HG03558 (cell line): ENCODE results near the gene ELF1.
A peak's percentile ranks its signal among the peaks of the same experiment; 100 is the strongest.

Source experiments
- ATAC-seq: cut with Tn5 transposase; IDR thresholded peaks from one replicate; pipeline ENCODE4 v1.9.1; 2021; ENCODE audit warnings: moderate number of reproducible peaks; ENCODE audit not compliant: unreplicated experiment; ENCODE audit errors: extremely low read depth

Gene ELF1

DNA sequence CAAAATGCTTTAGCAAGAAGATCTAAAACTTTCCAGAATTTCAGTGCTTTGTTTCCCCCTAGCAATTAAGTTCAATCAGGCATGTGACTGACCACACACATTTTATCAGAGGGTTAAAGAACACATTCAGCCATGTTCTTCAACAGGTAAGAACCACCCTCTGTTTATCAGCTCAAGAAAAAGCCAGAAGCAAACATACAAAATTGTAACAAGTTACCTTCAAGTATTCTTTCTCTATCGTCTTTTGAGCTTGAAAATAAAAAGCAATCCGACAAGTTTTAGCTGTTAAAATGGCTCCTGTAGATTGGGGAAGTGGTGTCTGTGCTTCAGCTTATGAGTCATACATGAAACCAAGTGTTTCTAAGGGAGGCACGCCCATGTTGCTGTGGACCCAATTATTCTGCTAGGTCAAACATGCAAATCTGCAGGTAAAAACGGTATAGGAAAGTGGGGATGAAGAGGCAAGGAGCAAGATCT, at the start of gene ELF1:
ELF1 (minus strand) TSS at position 306 of the 477 bp plus-strand sequence. CDS start 37,262 bp downstream, outside the sequence.
- peak; percentile 83 for ATAC-seq

DNA sequence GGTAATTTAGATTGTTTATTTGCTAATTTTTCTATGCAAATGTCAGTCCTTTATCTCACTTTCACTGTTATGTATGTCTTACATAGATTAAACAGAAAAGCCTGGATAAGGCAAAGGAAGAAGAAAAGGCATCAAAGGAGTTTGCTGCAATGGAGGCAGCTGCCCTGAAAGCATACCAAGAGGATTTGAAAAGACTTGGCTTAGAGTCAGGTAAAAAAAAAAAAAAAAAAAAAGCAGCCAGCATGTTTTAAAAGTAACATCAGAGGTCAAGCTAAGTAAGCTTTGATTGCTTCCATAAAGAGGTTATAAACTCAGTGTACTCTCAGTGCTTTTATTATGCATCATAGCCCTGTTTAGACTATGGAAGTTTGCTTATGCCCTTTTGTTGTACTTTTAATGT, 46.0 kb upstream of the ELF1 start:
- no peak for ATAC-seq

DNA sequence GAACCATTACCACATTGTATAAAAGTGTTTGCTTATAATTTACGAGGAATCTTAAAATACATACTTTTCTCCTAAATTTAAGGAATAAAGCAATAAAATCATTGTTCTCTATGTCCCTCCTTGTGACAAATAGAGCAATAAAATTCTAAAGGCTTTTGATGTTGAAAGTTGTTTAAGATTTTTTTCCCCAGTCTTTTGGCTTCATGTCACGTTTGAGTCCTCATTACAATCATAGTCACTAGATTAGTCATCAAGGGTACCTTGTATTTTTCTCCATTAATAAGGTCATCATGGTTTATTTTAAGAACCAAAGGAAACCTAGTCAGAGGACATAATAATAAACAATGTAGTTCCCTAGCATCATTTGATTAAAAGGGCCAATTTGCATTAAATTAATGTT, 45.4 kb upstream of the ELF1 start:
- no peak for ATAC-seq

DNA sequence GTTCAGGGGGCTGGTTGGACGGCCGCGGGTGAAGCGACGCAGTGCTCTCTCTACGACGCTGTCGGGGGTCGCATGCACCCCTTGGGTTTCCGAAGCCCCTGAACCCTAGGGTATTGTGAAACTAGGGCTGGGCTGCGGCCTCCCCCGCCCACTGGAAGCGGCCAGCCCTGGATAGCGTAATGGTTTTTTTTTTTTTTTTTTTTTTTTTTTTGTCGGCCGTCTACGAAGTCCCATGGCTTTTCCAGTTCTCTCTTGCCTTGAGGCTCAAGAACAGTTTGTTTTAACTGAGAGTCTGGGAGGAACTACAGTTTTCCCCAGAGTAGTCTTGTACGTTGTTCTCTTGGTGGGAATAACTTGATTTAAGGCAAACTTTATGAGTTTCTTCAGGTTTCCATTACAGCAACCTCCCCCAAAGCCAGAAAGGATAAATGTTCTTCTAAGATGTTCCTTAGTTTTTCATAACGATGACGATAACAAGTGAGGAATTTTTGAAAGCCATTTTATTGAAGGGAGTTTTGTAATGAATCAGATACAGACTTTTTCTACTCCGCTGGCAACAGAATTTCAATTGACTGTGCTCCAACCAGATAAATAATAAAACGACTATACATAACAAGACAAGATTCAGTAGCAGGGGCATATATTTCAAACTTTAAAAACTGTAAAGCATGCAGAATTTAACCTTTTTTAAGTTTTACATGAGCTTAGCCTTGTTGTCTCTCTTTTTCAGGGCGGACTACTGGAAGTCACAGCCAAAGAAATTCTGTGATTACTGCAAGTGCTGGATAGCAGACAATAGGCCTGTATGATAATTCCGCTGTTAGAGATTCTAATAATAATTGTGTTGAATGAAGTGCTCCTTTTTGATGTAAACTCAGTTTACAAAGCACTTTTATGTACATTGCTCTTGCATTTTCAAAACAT, 43.1 kb upstream of the ELF1 start:
- ATAC-seq, result peak; percentile 23

DNA sequence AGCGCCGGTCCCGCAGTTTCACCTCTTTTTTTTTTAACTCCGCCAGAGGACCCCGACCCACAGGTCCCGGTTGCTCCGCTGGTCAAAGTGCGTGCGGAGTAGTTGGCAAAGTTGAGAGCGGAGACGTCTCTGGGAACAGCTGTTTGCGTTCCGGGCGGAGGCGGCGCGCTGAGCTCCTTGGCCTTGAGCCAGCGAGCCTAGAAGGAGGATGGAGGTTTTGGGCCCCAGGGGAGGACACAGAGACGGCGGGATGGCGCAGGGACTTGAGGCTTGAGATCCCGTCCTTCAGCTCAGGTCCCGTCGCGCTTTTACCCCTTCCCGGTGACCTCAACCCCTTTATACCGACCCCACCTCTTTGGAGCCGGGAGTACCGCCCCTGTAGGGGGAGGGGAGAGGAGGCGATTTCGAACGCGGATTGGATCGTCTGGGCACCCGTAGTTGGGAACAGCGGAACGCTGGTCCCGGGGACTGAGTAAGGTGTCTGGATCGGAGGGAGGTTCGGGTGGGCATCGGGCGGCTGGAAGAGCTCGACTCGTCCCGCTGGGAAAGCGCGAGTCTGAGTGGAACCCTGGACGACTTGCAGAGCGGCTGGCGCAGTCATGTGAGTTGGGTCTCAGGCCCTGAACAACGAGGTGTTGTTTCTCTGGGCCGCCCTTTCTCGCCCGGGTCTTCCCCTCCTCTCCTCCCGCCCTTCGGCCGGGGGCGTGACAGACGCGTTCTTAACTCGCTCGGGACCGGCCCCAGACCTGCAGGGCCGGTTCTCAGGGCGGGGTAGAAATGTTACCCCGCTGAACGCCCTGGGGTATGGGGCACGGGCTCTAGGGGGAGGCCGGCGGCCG, 42.2 kb upstream of the ELF1 start, which contains the start of gene WBP4:
WBP4 (plus strand) TSS at position 435 of the 839 bp plus-strand sequence; CDS start at position 600, 165 bp downstream.
- ATAC-seq, result peak; percentile 43

DNA sequence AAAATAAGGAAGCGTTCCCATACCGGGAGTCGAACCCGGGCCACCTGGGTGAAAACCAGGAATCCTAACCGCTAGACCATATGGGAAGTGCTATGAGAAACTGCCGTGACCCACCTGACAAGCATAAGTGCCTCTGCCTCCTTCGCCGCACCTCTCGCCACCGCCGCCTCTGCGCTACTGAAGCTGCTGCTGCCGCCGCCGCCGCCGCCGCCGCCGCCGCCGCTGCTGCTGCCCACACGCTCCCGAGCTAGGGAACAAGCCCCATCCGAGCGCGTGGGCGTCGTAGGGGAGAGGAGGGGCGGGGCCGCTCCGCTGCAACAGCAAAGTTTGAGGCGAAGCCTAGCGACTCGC, 41.6 kb upstream of the ELF1 start:
- ATAC-seq, result peak; percentile 7

DNA sequence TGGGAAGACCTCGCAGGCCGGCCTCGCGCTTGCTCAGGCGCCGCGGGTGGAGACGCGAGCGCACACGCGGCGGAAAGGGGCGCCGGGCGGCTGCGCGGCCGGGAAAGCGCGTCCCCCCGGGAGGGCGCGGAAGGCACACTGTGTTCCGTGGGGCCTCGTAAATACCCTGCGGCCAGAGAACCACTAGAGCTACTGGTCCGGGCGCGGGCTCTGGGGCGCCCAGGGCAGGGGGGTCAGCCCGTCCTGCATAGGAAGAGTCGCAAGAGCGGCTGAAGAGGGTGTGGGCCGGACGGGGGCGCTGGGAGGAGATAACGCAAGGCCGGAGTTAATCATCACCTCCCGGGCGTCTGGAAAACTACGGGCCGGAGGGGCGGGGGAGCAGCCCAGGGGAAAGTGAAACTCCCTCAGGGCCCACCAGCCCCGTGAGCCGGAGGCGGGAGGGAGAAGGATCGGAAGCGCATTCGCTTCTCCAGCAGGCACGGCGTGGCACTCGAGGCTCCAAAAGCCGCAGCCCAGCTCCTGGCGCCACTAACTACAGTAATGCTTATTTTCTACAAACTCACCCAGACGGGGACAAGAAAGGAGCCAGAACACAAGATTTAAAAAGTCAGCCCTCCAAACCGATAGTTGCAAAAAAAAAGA, 41.1 kb upstream of the ELF1 start:
- peak; percentile 14 for ATAC-seq

DNA sequence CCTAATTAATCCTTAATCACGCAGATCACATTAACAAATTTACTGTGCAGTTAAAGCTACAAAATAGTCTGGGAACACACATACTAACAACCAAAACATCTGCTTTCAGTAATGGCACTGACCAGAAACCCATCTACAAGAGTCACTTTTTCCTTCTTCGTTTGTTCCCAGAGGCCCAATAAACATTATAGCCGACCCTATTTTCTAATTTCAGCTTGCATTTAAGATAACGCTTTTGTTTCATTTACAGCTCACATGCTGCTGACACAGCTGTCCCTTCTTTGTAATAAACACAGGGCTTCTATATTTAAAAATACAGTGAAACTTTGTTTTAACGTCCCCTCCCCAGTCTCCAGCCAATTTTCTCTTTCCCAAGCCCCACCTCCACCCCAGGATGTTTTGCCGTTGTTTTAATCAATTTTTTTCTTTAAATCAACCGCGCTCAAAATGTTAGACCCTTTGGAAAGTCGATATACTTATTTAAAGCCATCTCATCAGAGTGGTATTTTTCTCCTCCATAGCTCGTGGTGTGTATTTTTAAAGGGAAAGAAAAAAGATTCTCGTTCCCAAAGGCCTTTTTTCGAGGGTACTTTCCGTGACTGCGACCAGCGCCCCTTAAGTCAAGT, 40.5 kb upstream of the ELF1 start:
- no peak for ATAC-seq

DNA sequence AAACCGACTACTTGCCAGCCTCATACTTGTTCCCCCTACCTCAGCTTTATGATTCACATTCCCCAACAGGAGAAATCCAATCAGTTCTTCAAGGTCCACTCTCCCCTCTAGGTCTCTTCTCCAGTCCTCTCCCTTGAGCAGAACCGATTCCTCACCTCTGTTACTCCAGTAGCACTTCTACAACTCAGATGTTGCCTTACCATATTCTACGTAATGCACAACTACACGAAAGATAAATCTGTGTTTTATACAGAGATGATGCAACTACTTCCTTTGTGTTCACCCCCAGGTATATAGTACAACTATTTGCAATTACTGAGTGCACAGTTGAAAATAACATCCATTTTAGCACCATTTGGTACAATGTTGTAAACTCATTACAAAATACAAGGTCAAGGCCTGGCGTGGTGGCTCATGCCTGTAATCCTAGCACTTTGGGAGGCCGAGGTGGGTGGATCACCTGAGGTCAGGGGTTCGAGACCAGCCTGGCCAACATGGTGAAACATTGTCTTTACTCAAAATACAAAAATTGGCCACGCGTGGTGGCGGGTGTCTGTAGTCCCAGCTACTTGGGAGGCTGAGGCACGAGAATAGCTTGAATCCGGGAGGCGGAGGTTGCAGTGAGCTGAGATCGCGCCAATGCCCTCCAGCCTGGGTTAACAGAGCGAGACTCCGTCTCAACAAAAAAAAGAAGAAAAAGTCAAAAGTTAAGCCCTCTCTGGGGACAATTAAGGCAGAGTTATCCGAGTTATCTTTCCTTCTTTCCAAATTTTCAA, 39.4 kb upstream of the ELF1 start:
- no peak for ATAC-seq

DNA sequence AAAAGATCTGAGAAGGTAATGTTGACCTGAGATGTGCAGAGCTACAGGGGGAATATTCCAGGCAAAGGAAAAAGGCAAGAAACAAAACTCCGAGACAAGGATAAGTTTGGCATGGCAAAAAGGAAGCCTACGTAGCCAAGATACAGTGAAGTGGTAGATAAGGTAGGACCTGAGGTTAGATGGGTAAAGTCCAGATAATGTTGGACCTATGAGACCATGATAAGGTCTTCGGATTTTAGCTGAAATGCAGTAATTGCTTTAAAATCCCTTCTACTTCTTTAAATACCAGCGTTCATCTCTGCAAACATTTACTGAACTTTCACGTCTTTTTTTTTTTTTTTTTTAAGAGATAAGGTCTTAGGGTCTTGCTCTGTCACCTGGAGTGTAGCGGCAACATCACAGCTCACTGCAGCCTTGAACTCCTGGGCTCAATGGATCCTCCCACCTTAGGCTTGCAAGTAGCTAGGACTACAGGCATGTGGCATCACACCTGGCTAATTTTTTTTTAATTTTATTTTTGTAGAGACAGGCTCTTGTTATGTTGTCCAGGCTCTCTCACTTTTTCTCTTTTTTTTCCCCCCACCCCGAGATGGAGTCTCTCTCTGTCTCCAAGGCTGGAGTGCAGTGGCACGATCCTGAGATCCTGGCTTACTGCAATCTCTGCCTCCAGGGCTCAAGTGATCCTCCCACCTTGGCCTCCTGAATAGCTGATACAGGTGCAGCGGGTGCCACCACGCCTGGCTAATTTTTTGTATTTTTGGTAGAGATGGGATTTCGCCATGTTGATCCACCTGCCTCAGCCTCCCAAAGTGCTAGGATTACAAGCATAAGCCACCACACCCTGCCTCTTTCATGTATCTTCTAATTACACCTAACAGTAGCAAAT, 38.0 kb upstream of the ELF1 start:
- no peak for ATAC-seq

DNA sequence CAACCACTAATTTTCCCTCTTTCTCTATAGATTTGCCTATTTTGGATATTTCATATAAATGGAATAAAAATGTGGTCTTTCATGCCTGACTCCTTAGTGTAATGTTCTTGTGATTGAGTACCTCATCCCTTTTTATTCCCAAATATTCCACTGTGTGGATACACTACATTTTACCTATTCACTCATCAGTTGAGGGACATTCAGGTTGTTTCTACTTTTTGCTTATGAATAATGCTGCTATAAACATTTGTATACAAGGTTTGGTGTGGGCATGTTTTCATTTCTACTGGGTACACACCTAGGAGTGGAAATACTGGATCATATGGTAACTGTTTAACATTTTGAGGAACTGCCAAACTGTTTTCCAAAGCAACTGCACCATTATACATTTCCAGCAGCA, 37.1 kb upstream of the ELF1 start:
- no peak for ATAC-seq

DNA sequence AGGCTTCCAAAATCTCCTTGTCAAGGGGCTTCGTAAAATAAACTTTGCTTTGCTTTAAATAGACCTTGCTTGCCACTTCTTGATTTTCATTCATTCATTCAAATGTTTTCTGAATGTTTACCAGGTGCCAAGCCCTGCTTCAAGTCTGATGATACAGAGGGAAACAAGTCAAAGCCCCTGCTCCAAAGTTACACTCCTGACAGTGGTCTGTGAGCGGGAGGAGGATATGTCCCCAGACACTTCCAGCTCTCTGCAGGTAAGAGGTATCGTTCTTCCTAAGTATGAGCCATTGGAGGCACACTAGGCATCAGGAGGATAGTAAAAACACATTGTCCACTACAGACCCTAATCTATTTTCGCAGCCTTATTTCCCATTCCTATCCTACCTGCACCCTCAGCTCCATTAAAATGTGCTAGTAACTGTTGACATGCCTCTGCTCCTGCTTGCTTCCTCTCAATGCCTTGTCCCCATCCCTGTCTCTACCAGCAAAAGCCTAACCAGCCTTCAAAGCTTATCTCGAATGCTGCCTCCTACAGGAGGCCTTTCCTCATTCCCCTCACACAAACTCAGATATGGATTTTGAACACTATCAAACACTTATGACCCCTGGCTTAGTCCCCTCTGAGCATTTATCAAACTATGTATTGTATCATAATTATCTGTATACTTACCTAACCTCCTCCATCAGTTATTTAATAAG, 36.0 kb upstream of the ELF1 start:
- ATAC-seq, result no peak

DNA sequence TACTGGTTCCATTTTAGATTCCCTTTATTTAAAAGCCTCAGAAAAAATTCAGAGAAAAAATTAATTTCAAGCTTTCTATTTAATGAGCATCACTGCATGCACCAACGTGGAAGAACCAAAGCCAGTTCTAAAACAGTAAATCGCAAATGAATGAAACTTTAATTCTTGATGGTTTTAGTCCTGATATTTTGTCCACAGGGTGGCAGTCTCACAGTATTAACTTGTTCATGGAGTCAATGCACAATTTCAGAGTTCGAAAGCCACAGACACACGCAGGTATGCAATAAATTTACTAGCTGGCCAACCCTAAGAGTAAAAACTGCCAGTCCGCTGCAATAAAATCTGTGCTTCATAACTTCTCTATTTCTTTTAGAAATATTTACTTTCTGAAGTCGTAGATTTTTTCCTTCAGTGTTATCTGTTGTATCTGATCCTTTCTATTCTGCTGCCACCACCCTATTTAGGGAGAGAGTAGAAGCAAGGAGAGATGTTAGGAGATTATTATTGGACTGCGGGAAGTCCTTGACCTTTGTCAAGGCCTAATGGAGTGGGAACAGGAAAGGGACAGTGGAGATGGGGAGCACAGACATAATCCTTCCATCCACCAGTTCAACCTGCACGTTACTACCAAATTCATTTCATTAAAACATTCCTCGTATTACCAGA, 35.2 kb upstream of the ELF1 start:
- ATAC-seq, result no peak

DNA sequence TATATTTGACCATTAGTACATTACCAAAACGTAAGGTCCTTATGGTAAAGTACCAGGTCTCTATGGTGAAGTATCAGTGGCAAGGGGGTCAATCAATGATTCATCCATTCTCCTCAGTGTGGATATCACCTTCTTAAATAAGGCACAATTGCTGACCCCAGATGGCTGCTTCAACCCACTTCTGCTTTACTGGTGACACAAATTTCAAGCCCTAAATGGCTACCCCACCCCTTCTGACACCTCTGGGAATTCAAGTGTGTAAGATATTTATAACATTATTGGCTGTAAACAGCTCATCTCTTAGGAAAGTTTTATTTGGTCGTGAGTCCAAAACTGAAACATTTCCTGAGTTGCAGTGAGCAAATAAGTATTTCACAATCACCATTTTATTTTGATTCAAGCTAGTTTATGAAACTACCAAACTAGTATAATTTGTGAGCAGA, 34.3 kb upstream of the ELF1 start:
- peak; percentile 46 for ATAC-seq

DNA sequence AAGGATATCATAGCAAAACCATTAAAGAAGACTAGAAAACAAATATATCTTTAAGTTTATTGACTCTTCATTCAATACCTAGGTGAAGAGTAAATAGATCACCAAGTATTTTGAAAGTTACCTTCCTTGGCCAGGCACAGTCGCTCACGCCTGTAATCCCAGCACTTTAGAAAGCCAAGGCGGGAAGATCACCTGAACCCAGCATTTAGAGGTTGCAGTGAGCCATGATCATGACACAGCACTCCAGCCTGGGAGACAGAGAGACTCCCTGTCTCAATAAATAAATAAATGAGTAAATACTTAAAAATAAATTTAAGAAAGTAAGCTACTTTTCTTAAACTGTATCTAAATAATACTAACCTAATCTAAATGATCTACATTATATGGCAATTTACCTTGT, 33.3 kb upstream of the ELF1 start:
- no peak for ATAC-seq

DNA sequence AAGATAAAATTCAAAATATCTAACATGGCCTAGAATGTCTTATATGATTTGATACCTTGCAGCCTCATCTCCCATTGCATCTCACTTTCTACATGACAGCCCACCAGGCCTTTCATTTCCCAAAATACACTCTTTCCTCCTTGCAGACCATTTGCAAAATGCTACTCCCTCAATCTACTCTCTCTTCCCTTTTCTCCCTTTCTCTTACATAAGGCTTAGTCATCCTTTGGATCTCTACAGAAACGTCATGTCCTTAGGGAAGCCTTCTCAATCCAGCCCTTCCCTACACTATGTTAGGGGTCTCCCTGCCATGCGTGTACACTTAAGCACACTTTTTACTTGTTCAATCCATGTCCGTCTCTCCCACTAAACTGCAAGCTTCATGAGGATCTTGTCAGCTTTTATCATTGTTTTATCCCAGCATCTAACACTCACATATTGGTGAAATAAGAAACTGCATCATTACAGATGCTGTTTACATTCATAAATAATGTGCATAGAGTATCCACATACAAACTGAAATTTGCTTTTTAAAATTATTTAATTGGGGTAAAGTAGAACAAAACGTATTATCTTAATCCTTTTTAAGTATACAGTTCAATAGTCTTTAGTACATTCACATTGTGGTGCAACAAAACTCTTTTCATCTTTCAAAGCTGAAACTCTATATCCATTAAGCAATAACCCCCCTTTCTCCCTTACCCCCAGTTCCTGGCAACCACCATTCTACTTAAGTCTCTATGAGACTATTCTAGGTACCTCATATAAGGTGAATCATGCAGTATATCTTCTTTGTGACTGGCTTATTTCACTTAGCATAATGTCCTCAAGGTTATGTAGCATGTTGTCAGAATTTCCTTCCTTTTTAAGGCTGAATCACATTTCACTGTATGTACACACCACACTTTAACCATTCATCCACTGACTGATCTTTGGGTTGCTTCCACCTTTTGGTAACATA, 30.6 kb upstream of the ELF1 start:
- no peak for ATAC-seq
